Spleen (tissue), 11 donors: ENCODE data around the gene COQ10A. TPM values are rescaled to one million over a fixed set of nuclear protein-coding genes. Genes with fewer than 3 reads are reported as not detected.

Experiments used
- DNase-seq: peaks from one replicate; pipeline ENCODE4 v3.0.0-alpha.2; 2020
- H3K27ac ChIP-seq, 8 donors: fragments of 200-600 bp; sonication (generic) in 7 of 8; 1 replicate in 4 of 8; 2 replicates in 4 of 8; pipeline versions ENCODE4 v1.5.0 to v1.8.0; 2016 to 2021; ENCODE audit warnings: inconsistent platforms in 4 of 8, mild to moderate bottlenecking in 4 of 8, moderate library complexity in 1 of 8
- H3K27me3 ChIP-seq, 7 donors: fragments of 200-600 bp; sonication (generic) in 6 of 7; replicated peaks in 1 of 7; 1 replicate in 4 of 7; 2 replicates in 3 of 7; pipeline versions ENCODE4 v1.5.0 to v1.8.0; 2016 to 2021; ENCODE audit warnings: inconsistent platforms in 3 of 7, mild to moderate bottlenecking in 1 of 7
- H3K36me3 ChIP-seq, 6 donors: fragments of 200-600 bp; sonication (generic) in 5 of 6; 1 replicate in 4 of 6; 2 replicates in 2 of 6; pipeline versions ENCODE4 v1.5.0 to v1.8.0; 2016 to 2021; ENCODE audit warnings: inconsistent platforms in 2 of 6
- H3K4me1 ChIP-seq, 6 donors: fragments of 200-600 bp; sonication (generic) in 5 of 6; 1 replicate in 3 of 6; 2 replicates in 3 of 6; pipeline versions ENCODE4 v1.5.0 to v1.8.0; 2016 to 2021; ENCODE audit warnings: inconsistent platforms in 3 of 6
- H3K4me3 ChIP-seq, 8 donors: fragments of 200-600 bp; sonication (generic) in 7 of 8; 1 replicate in 4 of 8; 2 replicates in 4 of 8; pipeline versions ENCODE4 v1.5.0 to v1.8.0; 2016 to 2021; ENCODE audit warnings: inconsistent platforms in 4 of 8, mild to moderate bottlenecking in 4 of 8, moderate library complexity in 2 of 8
- H3K9me3 ChIP-seq, 8 donors: fragments of 200-600 bp; sonication (generic) in 7 of 8; 1 replicate in 4 of 8; 2 replicates in 4 of 8; pipeline versions ENCODE4 v1.5.0 to v1.8.0; 2016 to 2021; ENCODE audit warnings: inconsistent platforms in 4 of 8
- POLR2A ChIP-seq, 3 donors: fragments of 450-650 bp; IDR thresholded peaks; one replicate each; pipeline ENCODE4 v1.5.1; 2017; ENCODE audit warnings: antibody characterized with exemption in 3 of 3, mild to moderate bottlenecking in 1 of 3
- POLR2AphosphoS5 ChIP-seq, 3 donors: sonication (generic); formaldehyde crosslinking; IDR thresholded peaks; one replicate each; pipeline ENCODE4 v1.5.1; 2017; ENCODE audit warnings: antibody characterized with exemption in 3 of 3
- WGBS, 5 donors: extraction: QIAGEN DNeasy Blood & Tissue Kit in 3 of 5; methylation state at CpG; one replicate each; pipeline versions ENCODE4 v1.1.5 to v1.1.7; 2013 to 2018; 5-methylcytosine and 5-hydroxymethylcytosine counted together
- intact Hi-C: fragments of 100-400 bp; cut with DNase I; formaldehyde crosslinking; loops from one replicate; pipeline ENCODE4 v1.15.0; 2023; ENCODE audit warnings: low total_unique reads
- polyA plus RNA-seq, 3 donors: library from polyadenylated mRNA; stranded (reverse); fragments of 200-250 nt; gene quantifications; one replicate each; pipeline ENCODE4 v1.2.1, GENCODE V29; 2013
- total RNA-seq, 7 donors: library from RNA; depleted of rRNA in 3 of 7; stranded (reverse); fragments of >200 nt in 3 of 7; fragmentation: NEBNext Ultra II Directional in 4 of 7; extraction: Animal tissue kit (Norgen Biotek cat#: 25700) in 4 of 7; gene quantifications; one replicate each; pipeline versions ENCODE4 v1.1.0 to v1.2.1, GENCODE V29; 2016 to 2021
- TF ChIP-seq, protein P1 (sequence below), 11 experiments: fragments of 200-600 bp in 7 of 11; fragments of 450-650 bp in 4 of 11; sonication (generic) in 4 of 11; IDR thresholded peaks in 8 of 11; conservative IDR thresholded peaks in 3 of 11; 1 replicate in 7 of 11; 2 replicates in 4 of 11; pipeline versions ENCODE4 v1.4.0 to v1.8.0; 2016 to 2021; ENCODE audit warnings: antibody characterized with exemption in 11 of 11, inconsistent platforms in 4 of 11, mild to moderate bottlenecking in 1 of 11
- donor health status: healthy with polysubstance abuse.
- donor health status: DM: no; HTN: no; CAD: no; lungs with moderate emphysema.
- donor health status: DM: no; HTN: no; CAD: no.
- donor health status: Bipolar disorder and iron deficiency.
- donor health status: healthy.
- donor health status: DM: no; HTN: no; CAD: no.
- donor health status: DM: yes; HTN: yes; CAD: no.

The COQ10A gene
- total and polyA plus RNA-seq, 10 donors, result 13.9 to 37.3 (median 20.1) TPM

GRCh38 chr12:56293795-56294194 is 27.1 kb downstream of the COQ10A start:
- TF ChIP-seq POLR2AphosphoS5 (IDR thresholded peaks at IDR 0.05), result no peak
- no peak for TF ChIP-seq POLR2A (IDR thresholded peaks at IDR 0.05)
- TF ChIP-seq, protein P1, sequence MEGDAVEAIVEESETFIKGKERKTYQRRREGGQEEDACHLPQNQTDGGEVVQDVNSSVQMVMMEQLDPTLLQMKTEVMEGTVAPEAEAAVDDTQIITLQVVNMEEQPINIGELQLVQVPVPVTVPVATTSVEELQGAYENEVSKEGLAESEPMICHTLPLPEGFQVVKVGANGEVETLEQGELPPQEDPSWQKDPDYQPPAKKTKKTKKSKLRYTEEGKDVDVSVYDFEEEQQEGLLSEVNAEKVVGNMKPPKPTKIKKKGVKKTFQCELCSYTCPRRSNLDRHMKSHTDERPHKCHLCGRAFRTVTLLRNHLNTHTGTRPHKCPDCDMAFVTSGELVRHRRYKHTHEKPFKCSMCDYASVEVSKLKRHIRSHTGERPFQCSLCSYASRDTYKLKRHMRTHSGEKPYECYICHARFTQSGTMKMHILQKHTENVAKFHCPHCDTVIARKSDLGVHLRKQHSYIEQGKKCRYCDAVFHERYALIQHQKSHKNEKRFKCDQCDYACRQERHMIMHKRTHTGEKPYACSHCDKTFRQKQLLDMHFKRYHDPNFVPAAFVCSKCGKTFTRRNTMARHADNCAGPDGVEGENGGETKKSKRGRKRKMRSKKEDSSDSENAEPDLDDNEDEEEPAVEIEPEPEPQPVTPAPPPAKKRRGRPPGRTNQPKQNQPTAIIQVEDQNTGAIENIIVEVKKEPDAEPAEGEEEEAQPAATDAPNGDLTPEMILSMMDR (IDR thresholded peaks at IDR 0.05 in 8 of 11, conservative IDR thresholded peaks at IDR 0.05 in 3 of 11), result no peak
- Histone ChIP-seq H3K9me3 (no peaks in the 10 kb centered on the region), H3K27me3 (no peaks in the 10 kb centered on the region), H3K36me3 (peaks cover 0 to 96% (median 13%) of the 10 kb centered on the region in 6 donors), H3K27ac (no peak overlapping the region), H3K4me3 (no peak overlapping the region), H3K4me1 (peaks cover 19 to 98% (median 59%) of the 10 kb centered on the region in 6 donors)
- no peak for DNase-seq
- intact Hi-C loops, result no loop called here
- 59 to 80% (median 74%) methylated on average over 5 of the region's 5 CpGs for WGBS, 5 donors

- DNase-seq, result no peak
- intact Hi-C loops, result no loop called here
- Histone ChIP-seq H3K4me1 (peaks cover 29 to 93% (median 68%) of the 10 kb centered on the region in 6 donors), H3K27me3 (no peaks in the 10 kb centered on the region), H3K36me3 (peaks cover 0 to 72% (median 5%) of the 10 kb centered on the region in 6 donors), H3K27ac (peak overlapping the region in 7 of 8 donors; percentile 5 to 99 (median 25)), H3K9me3 (no peaks in the 10 kb centered on the region), H3K4me3 (peak overlapping the region in 1 of 8 donors; percentile 11)
- TF ChIP-seq, protein P1 (IDR thresholded peaks at IDR 0.05 in 8 of 11, conservative IDR thresholded peaks at IDR 0.05 in 3 of 11), result no peak
- TF ChIP-seq POLR2AphosphoS5 (IDR thresholded peaks at IDR 0.05), result no peak
- 47 to 60% (median 51%) methylated on average over 5 of the region's 5 CpGs for WGBS, 5 donors
Observed at GRCh38 chr12:56296295-56296694, 29.6 kb downstream of the COQ10A start.

- Histone ChIP-seq H3K9me3 (no peaks in the 10 kb centered on the region), H3K27ac (peak overlapping the region in 3 of 8 donors; percentile 13 to 99 (median 98)), H3K4me3 (no peak overlapping the region), H3K4me1 (peaks cover 29 to 93% (median 71%) of the 10 kb centered on the region in 6 donors), H3K27me3 (no peaks in the 10 kb centered on the region), H3K36me3 (peaks cover 0 to 61% (median 3%) of the 10 kb centered on the region in 6 donors)
- intact Hi-C loops, result no loop called here
- no peak for DNase-seq
- no peak for TF ChIP-seq POLR2A (IDR thresholded peaks at IDR 0.05)
- TF ChIP-seq, protein P1 (IDR thresholded peaks at IDR 0.05 in 8 of 11, conservative IDR thresholded peaks at IDR 0.05 in 3 of 11), result no peak
- TF ChIP-seq POLR2AphosphoS5 (IDR thresholded peaks at IDR 0.05), result no peak
- WGBS, 5 donors, result 79 to 91% (median 87%) methylated on average over 8 of the region's 8 CpGs
Observed at GRCh38 chr12:56297400-56297799, 30.7 kb downstream of the COQ10A start.

DNA sequence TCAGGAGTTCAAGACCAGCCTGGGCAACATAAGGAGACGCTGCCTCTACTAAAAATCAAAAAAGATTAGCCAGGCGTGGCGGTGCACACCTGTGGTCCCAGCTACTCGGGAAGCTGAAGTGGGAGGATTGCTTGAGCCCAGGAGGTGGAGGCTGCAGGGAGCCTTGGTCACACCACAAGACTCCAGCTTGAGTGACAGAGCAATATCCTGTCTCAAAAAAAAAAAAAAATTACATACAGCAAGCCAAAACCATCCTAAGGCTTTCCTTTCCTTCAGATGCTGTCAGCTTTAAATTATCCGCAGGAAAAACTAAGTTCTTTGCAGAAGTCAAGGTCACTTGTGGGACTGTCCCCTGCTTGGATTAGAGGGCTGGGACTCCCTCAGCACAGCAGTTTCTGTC is 32.1 kb downstream of the COQ10A start:
- intact Hi-C loops, result no loop called here
- Histone ChIP-seq H3K9me3 (no peaks in the 10 kb centered on the region), H3K27me3 (no peaks in the 10 kb centered on the region), H3K27ac (peak overlapping the region in 6 of 8 donors; percentile 91 to 99 (median 96)), H3K4me1 (peaks cover 25 to 87% (median 71%) of the 10 kb centered on the region in 6 donors), H3K4me3 (peak overlapping the region; percentile 84 to 95 (median 94)), H3K36me3 (peaks cover 0 to 51% (median 2%) of the 10 kb centered on the region in 6 donors)
- 55 to 74% (median 62%) methylated on average over 5 of the region's 5 CpGs for WGBS, 5 donors
- TF ChIP-seq, protein P1 (IDR thresholded peaks at IDR 0.05 in 8 of 11, conservative IDR thresholded peaks at IDR 0.05 in 3 of 11), result no peak
- TF ChIP-seq POLR2A (IDR thresholded peaks at IDR 0.05), result no peak
- TF ChIP-seq POLR2AphosphoS5 (IDR thresholded peaks at IDR 0.05), result no peak
- DNase-seq, result no peak
